Body of pancreas (tissue), 4 donors: ENCODE results near the gene BRD1.

Experiments
- CTCF ChIP-seq, 7 experiments: fragments of 450-650 bp in 4 of 7; fragments of 200-600 bp in 3 of 7; sonication (generic) in 3 of 7; IDR thresholded peaks; one replicate each; pipeline ENCODE4 v1.5.1; 2016 to 2019; ENCODE audit warnings: antibody characterized with exemption in 7 of 7
- POLR2A ChIP-seq, 3 donors: fragments of 450-650 bp; IDR thresholded peaks; one replicate each; pipeline ENCODE4 v1.6.1; 2016; ENCODE audit warnings: antibody characterized with exemption in 3 of 3, mild to moderate bottlenecking in 2 of 3

- TF ChIP-seq CTCF (IDR thresholded peaks at IDR 0.05) (no peak), POLR2A (IDR thresholded peaks at IDR 0.05) (no peak)
These were observed 89.1 kb downstream of the BRD1 start for GRCh38 chr22:49738566-49738965.
